NCI-H748 (cell line): ENCODE results near the gene ITGA11.
A peak's percentile ranks its signal among the peaks of the same experiment; 100 is the strongest.

ENCODE experiments used
- DNase-seq: peaks from one replicate; lab custom pipeline; 2025; ENCODE audit not compliant: unreplicated experiment; lab: John Stamatoyannopoulos, UW

The ITGA11 gene

GRCh38 chr15:68275165-68275746, 156.7 kb downstream of the ITGA11 start:
- DNase-seq, result no peak

GRCh38 chr15:68274201-68274848, 157.6 kb downstream of the ITGA11 start:
- no peak for DNase-seq

DNA sequence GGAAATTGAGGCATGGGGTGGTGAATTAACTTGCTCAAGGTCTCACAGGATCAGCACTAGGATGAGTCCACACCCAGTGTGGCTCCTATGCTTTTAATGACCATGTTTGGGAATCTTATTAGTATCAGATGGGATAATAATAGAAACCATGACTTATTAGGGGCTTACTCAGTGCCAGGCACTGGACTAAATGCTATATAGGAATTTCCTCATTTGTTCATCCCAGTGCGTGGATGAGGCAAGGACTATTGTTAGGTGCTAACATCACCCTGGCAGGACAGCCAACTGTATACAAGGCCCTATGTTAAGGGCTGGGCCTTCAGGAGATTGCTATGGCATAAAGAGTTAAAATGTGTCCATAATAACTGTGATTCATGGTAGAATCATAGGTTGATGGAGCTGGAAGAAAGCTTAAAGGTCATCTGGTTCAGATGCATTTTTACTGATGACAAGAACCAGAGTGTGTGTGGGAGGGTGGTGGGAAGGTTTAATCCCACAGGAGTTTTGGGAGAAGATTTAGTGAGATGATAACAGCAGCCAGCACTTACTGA, 159.2 kb downstream of the ITGA11 start:
- DNase-seq, result no peak

- peak; percentile 7 for DNase-seq
Observed at GRCh38 chr15:68271854-68272471, 160.0 kb downstream of the ITGA11 start.

- no peak for DNase-seq
Observed at GRCh38 chr15:68268405-68268804, 163.6 kb downstream of the ITGA11 start.

DNA sequence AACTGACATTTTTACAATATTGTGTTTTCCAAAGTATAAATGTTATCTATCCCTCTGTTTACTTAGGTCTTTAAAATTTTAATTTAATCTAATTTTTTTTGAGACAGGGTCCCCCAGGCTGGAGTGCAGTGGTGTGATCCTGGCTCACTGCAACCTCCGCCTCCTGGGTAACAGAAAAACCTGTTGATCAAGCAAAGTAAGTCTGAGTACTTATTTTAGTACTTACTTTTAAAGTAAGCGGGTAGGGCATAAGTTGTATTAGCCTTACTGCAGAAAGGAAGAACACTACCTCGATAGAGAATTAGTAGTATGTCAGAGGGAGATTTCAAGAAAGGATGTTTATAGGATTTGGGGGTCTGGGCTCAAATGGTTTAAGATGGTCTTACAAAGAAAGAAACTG, 166.3 kb downstream of the ITGA11 start:
- no peak for DNase-seq

- DNase-seq, result no peak
Observed at GRCh38 chr15:68265081-68265480, 166.9 kb downstream of the ITGA11 start.

- DNase-seq, result no peak
Observed at GRCh38 chr15:68264282-68264681, 167.7 kb downstream of the ITGA11 start.

DNA sequence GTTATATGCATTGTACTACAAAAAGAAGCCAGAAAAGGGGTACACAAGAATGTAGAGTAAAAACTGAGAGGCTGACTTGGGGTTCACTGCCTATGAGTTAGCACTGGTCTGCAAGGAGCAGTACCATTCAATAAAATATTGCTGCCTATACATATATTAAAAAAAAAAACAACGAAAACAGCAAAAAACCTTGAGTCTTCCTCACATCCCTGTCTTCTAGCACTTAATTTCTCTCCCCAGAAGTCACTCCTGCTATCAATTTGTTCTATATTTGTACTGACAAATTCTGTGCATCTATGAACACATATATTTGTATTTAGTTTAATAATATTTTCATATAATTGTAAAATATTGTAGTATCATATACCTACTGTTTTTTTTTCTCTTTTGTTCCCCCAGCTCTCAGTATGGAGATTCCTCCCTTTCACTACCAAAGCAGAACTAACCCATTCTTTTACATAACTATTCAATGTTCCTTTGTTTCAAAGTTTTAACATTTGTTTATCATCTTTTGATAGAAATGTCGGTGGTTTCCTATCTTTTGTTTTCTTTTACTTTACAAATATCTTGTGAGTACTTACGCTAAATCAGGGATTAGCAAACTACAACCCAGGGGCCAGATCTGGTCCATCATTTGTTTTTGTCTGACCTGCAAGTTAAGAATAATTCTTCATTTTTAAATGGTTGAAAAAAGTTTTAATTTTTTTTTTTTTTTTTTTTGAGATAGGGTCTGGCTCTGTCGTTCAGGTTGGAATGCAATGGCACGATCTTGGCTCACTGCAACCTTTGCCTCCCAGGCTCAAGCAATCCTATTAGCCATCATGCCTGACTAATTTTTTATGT, 169.2 kb downstream of the ITGA11 start:
- DNase-seq, result no peak

GRCh38 chr15:68261980-68262379, 170.0 kb downstream of the ITGA11 start:
- no peak for DNase-seq

DNA sequence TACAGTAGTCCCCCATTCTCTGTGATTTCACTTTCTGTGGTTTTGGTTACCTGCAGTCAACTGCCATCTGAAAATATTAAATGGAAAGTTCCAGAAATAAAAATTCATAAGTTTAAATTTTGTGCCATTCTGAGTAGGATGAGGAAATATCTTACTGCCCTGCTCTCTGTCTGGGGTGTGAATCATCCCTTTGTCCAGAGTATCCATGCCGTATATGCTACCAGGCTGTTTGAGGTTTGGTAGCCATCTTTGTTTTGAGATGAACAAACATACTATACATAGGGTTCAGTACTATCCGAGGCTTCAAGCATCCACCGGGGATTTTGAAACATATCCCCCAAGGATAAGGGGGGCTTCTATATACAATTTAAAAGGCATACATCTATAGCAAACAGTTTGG, 170.7 kb downstream of the ITGA11 start:
- no peak for DNase-seq

- peak; percentile 28 for DNase-seq
Observed at GRCh38 chr15:68259883-68260282, 172.1 kb downstream of the ITGA11 start.

DNA sequence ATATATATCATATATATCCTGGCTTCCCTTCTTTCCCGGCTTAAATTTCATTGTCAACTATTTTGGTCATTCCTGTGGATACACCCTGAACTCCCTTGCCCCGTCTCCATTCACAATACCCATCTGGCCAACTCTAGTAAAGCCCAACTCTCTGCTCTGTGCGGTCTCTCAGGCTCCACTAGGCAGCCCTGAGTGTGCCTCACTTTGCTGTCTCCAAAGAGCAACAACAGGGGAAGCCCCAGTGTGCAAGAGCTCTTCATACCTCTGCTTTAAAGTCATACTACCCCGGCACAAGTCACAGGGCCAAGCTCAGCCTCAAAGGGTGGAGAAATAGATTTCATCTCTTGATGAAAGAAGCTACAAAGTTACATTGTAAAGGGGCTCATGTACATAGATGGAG, 173.3 kb downstream of the ITGA11 start:
- no peak for DNase-seq

DNA sequence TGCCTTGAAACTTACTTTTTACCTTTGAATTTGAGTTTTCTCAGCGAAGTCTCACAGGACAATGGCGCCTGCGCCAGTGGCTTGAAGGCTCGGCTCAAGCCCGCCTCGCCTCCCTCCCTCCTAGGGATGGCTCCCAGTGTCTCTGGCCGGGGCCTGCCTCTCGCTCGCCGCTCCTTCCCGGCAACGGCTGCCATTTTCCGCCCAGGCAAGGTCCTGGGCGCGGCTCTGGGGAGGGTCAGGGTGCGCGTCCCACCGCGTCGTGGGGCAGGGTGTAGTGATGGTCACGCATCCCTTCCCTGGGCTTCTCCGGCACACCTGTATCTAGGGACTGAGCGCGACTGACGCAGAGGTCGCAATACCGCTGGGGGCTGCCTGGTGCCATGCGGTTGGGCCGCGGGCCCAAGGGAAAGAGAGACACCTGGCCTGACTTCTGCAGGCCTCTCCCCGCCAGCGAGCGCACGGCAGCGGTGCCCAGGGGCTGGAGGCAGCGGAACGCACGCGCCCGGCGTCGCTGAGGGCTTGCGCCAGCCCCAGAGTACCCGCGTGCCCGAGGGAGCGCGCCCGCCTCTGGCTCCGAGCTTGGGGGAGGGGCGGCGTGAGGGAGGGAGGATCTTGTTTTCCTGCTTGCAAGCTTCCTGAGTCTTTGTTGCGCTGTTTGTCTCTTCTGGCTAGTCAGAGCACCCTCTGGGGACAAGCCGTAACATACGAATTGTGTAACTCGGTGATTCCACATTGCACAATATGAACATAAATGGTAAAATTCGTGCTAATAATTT, 175.1 kb downstream of the ITGA11 start:
- peak; percentile 84 for DNase-seq

DNA sequence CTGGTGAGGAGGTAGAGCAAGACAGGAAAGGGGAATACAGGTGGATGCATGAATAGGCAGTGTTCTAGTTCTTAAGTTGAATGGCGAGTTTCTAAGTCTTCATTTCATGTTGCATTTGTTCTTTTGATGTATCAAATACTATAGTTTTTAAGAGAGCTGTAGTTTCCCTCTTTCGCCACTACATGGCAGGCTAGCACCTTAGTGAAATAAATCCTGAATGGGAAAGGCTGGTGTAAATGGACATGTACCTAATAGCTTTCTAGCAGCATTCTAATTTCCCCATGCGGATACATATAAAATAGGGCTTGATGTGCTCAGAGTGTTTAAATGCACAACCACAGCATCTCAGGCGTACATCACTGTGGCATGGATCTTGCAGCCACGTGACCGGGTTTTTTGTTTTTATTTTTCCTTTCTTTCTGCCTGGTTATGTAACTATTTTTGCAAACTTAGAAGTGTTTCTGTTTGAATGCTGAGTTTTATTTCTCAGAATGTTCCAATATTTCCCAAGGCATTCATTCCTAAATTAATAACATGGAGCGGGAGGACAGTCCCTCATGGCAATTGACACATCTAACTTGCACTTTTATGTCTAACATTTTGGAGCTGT, 178.9 kb downstream of the ITGA11 start:
- DNase-seq, result peak; percentile 85

DNA sequence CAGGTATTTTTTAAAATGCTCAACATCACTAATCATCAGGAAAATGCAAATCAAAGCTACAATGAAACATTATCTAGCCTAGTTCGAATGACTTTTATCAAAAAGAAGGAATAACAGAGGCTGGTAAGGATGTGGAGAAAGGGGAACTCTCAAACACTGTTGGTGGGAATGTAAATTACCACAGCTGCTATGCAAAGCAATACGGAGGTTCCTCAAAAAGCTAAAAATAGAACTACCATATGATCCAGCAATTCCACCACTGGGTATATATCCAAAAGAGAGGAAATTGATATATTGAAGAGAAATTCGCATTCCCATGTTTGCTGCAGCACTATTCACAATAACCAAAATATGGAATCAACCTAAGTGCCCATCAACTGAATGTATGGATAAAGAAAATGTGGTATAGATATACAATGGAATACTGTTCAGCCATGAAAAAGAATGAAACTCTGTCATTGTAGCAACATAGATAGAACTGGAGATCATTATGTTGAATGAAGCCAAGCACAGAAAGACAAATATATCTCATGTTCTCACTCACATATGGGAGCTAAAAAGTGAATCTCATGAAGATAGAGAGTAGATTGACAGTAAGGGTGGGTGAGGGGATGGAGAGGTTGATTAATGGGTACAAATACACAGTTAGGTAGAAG, 182.8 kb downstream of the ITGA11 start:
- no peak for DNase-seq
